ENCODE measurements around the gene TRIM60.

GRCh38 chr4:165013691-165014090 lies 18.1 kb upstream of the TRIM60 start:
- TF ChIP-seq CTCF (IDR thresholded peaks at IDR 0.05), result no peak
- TF ChIP-seq ZFX (IDR thresholded peaks at IDR 0.05; ENCODE audit: borderline replicate concordance), result no peak
